GM18873 (cell line): ENCODE data around the gene MYO1D.
"Not testable (repeated sequence)": the region's sequence is repeated elsewhere in the genome, so short reads cannot be mapped to it uniquely, and the experiment has no call there.

Source experiments
- ATAC-seq: cut with Tn5 transposase; IDR thresholded peaks from one replicate; pipeline ENCODE4 v1.9.1; 2021; ENCODE audit warnings: mild to moderate bottlenecking, moderate library complexity, moderate number of reproducible peaks; ENCODE audit not compliant: unreplicated experiment, low FRiP score

The MYO1D gene

DNA sequence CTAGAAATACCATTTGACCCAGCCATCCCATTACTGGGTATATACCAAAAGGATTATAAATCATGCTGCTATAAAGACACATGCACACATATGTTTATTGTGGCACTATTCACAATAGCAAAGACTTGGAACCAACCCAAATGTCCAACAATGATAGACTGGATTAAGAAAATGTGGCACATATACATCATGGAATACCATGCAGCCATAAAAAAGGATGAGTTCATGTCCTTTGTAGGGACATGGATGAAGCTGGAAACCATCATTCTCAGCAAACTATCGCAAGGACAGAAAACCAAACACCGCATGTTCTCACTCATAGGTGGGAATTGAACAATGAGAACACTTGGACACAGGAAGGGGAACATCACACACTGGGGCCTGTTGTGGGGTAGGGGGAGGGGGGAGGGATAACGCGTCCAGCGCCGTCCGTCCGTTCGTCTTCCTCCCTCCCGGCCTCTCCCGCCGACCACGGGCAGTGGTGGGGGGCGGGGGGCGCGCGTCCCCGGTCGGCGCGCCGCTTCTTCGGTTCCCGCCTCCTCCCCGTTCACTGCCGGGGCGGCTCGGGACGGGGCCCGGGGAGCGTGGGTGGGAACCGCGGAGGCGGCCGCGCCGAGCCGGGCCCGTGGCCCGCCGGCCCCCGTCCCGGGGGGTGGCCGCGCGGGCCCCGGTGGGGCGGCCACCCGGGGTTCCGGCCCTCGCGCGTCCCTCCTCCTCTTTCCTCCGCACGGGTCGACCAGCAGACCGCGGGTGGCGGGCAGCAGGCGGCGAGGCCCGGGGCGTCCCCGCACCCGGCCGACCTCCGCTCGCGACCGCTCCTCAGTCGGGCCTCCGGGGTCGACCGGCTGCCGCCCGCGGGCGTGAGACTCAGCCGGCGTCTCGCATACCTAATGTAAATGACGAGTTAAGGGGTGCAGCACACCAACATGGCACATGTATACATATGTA is 54.7 kb downstream of the MYO1D start:
- ATAC-seq, result not testable (repeated sequence)

GRCh38 chr17:32820440-32820839 is 56.5 kb downstream of the MYO1D start:
- no peak for ATAC-seq

DNA sequence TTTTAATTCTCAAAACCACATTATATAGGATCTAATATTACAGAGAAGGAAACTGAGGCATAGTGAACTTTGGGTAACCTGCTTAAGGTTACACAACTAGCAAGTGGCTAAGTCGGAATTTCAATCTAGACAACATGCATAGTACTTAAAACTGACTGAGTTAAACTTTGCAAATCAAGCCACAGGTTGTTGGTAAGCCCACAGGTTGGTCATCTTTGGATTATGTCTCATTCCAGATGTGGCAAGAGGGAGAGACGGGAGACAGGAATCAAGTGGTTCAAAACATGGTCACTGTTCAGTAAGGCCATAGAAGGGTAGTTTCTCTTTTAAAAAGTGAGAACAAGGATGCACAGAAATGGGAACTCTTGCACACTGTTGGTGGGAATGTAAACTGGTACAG is 57.1 kb downstream of the MYO1D start:
- no peak for ATAC-seq

DNA sequence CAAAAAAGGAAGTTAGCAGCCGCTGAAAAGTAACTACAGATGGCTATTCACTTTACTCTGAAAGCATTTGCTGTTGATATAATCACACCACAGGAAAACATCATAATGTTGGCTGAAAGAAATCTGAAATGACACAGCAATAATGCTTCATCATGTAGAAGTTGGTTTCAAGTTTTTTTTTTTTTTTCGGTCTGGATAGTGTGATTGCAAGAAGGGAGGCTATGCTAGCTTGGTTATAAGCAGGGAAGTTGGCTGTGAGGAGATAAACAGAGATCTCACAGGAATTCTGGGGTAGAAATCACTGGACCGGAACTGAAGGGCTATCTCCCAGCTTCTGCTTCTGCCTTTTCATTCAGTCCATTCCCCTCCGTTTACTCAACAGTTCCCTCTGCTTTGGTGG is 57.9 kb downstream of the MYO1D start:
- no peak for ATAC-seq

- ATAC-seq, result no peak
Measured at GRCh38 chr17:32815460-32815859, 61.5 kb downstream of the MYO1D start.

DNA sequence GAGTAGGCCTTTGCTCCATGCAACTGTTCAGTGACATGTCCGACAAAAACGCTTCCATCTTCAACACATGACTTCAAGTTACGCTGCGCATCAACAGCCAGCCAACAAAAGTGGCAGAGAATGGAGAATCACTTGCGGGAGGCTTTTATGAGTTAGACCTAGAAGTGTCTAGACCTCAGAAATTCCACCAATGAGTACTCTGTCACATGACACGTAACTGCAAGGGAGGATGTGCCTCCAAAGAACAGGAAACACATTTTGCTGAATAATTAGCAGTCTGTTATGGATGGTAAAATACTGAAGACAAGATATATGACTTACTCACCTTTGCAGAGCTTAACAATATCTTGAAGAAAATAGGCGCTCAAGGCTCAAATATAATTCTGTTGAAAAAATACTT is 62.1 kb downstream of the MYO1D start:
- no peak for ATAC-seq

- ATAC-seq, result no peak
Measured at GRCh38 chr17:32813021-32813420, 63.9 kb downstream of the MYO1D start.

- ATAC-seq, result no peak
Measured at GRCh38 chr17:32810690-32811089, 66.2 kb downstream of the MYO1D start.

- no peak for ATAC-seq
Measured at GRCh38 chr17:32807577-32807976, 69.3 kb downstream of the MYO1D start.

DNA sequence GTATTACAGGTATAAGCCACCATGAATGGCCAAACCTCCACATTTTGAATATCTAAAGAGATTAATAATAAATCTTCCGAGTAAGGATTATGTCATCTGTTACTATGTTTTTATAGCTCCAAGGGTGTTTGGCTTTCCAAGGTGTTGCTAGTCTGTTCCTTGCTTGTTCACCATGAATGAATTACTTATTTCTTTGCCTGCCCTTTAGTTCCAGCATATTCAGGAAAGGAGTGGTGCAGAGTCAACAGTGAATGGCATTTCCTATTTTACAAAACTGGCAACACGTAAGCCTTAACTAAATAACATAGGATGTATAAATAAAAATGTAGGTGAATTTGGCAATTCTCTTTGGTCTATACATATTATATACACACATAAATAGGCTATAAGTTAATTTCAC is 70.3 kb downstream of the MYO1D start:
- no peak for ATAC-seq

DNA sequence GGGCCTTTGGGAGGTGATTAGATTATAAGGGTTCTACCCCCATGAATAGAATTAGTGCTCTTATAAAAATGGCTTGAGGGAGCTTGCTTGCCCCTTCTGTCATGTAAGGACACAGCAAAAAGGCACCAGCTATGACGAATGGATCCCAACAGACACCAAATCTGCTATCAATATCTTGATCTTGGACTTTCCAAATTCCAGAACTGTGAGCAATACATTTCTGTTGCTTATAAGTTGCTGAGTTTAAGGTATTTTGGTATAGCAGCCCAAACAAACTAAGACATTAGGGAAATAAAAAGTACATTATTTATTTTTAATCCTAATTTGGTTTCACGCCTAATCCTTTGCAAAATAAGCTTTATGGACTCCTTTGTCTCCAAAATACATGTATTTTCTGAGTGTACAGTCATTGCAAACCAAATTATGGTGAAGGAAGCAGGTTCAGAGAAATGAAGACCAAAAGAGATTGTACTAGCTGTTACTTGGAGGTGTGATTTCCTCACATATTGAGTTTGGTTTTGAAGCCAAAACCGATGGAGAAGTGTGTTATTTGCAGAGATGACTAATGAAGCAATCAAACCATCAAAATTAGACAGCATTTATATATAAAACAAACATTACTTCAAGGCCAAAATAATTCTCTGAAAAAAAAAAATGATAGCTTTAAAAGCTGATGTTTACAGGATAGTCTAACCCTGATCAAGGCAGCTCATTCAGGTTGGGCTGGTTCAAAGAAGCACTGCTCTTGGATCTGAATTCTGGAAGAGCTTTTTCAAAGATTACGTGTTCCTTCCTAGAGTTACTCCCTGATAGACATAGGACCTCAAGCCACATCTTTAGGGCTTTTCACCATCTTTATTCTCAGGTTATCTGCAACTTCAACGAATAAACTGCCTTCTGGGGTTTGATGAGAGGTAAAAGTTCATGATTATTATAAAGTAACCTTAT is 71.6 kb downstream of the MYO1D start:
- ATAC-seq, result no peak

DNA sequence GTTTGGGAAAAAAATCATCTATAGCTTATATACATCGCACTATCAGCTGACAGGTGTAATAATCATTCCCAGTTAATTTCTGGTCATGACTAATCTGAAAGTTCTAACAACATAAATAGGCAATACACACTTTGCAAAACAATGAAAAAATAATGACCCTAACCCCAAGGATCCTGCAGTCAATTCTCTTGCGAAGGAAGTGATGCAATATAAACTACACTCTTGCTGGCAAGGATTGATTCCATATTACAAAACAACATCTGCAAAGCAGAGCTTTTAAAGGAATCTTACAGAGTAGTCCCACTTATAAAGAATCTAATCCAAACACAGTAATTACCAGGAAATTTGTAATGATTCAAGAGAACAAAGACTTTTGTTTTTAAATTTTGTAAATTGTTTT is 73.4 kb downstream of the MYO1D start:
- ATAC-seq, result no peak

DNA sequence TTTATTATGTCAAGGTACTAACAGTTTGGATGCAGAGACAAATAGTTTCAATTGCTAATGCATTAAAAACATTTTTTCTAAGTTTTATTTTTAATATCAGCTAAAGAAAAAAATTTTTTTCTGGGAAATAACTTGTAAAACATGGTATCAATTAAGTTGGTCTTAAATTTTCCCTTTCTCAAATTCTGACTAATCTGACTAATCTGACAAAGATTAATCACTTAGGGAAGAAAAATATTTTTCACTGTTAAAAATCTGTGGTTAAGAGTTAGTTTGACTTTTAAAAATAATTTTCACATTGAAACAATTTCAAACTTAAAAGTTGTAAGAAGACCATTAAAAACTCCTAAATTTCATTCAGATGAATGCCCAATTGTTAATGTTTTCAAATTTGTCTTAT is 74.6 kb downstream of the MYO1D start:
- no peak for ATAC-seq

GRCh38 chr17:32801641-32802040 is 75.3 kb downstream of the MYO1D start:
- no peak for ATAC-seq

DNA sequence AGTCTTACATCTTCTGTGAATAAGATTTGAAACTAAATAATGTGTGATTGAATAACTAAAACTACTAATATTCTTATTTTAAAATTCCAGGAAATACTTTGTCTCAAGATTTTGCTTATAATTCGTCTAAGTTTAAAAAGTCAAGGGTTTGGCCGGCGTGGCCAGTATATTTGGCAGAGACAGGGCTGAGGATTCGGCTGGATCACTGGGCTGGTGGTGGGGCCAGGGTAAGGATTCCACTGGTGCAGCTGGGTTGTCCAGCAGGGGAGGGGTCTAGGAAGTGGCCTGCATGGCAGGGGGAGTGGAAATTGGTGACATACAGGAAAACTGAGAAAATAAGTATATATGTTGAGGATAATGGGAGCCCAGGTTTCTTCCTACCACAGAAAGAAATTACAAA is 75.7 kb downstream of the MYO1D start:
- no peak for ATAC-seq

DNA sequence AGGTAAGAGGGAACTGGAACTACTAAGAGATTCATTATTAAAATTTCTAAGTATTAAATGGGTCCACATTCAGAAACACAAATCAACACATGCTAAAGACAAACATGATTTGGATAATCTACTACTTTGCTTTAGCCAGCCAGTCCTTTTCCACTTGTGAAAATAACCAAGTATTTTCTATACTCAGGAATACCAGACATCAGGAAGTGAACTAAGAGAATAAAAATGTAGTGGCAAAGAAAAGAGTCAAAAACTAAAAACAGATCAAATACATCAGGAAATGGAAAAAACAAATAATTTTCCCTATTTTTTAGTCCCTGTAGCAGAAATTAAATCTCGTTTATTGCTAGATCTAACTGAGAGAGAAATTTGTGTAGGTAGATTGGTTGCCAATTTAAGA is 78.0 kb downstream of the MYO1D start:
- ATAC-seq, result no peak

DNA sequence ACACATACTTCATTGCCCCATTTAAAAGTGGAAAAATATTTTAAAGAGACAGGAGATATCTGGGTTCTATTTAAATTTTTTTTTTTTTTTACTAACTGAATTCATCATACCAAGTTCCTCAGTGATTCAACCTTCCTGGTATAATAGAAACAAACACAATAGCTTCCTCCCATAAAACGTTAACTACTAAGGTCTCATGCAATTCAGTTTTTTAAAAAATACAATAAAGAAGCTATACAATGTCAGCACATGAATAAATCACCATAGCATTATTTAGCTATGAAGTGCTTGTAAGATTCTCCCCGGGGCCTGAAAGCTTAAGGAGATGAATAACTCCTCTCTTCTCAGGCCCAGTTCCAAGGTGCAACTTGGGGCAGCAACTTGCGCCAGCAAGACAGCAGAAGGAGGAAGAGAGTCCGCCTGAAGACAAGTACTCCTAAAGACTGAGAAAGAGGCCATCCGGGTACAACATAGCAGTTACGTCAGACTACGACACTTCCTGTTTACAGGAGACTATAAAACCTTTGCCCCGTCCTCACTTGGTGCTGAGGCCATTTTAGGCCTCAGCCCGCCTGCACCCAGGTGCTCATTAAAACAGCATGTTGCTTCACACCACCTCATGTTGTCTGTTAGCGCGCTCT is 81.5 kb downstream of the MYO1D start:
- no peak for ATAC-seq

- ATAC-seq, result no peak
Measured at GRCh38 chr17:32794533-32795246, 82.2 kb downstream of the MYO1D start.

GRCh38 chr17:32793841-32794240 is 83.1 kb downstream of the MYO1D start:
- no peak for ATAC-seq

- ATAC-seq, result no peak
Measured at GRCh38 chr17:32792207-32792606, 84.7 kb downstream of the MYO1D start.
